GM23248 (cell line): ENCODE measurements around the gene PTGFRN. TPM values are rescaled to one million over a fixed set of nuclear protein-coding genes. Genes with fewer than 3 reads are reported as not detected.

Experiments
- DNase-seq: peaks from one replicate; pipeline ENCODE4 v3.0.0-alpha.2; 2015
- H2AFZ ChIP-seq: fragments of 200-600 bp; sonication (generic); 2 replicates; pipeline ENCODE4 v1.6.1; 2016; ENCODE audit warnings: antibody characterized with exemption
- H3F3A ChIP-seq: fragments of 200-600 bp; sonication (generic); 2 replicates; pipeline ENCODE4 v1.6.1; 2016; ENCODE audit warnings: mild to moderate bottlenecking, antibody characterized with exemption, mixed run types; ENCODE audit not compliant: insufficient read depth
- H3K27ac ChIP-seq: fragments of 200-600 bp; sonication (generic); 2 replicates; pipeline ENCODE4 v1.5.1; 2016; ENCODE audit warnings: mild to moderate bottlenecking
- H3K27me3 ChIP-seq: fragments of 200-600 bp; sonication (generic); replicated peaks from 2 replicates; pipeline ENCODE4 v1.6.1; 2016; ENCODE audit warnings: mild to moderate bottlenecking; ENCODE audit not compliant: insufficient read depth
- H3K36me3 ChIP-seq: fragments of 200-600 bp; sonication (generic); 2 replicates; pipeline ENCODE4 v1.6.1; 2016; ENCODE audit warnings: low read depth, mild to moderate bottlenecking
- H3K4me1 ChIP-seq: fragments of 200-600 bp; sonication (generic); 2 replicates; pipeline ENCODE4 v1.6.1; 2016; ENCODE audit warnings: mild to moderate bottlenecking; ENCODE audit not compliant: insufficient read depth
- H3K4me2 ChIP-seq: fragments of 200-600 bp; sonication (generic); one replicate; pipeline ENCODE4 v1.6.1; 2016; ENCODE audit warnings: mild to moderate bottlenecking; ENCODE audit not compliant: unreplicated experiment
- H3K4me3 ChIP-seq: fragments of 200-600 bp; sonication (generic); 2 replicates; pipeline ENCODE4 v1.5.1; 2016; ENCODE audit warnings: mild to moderate bottlenecking
- H3K79me2 ChIP-seq: fragments of 200-600 bp; sonication (generic); 2 replicates; pipeline ENCODE4 v1.6.1; 2016; ENCODE audit warnings: mild to moderate bottlenecking; ENCODE audit not compliant: insufficient read depth
- H3K9ac ChIP-seq: fragments of 200-600 bp; sonication (generic); 2 replicates; pipeline ENCODE4 v1.6.1; 2016; ENCODE audit warnings: mild to moderate bottlenecking
- H3K9me2 ChIP-seq: fragments of 200-600 bp; sonication (generic); 2 replicates; pipeline ENCODE4 v1.6.1; 2016; ENCODE audit warnings: mixed run types, mild to moderate bottlenecking, moderate library complexity; ENCODE audit not compliant: insufficient read depth
- H3K9me3 ChIP-seq: fragments of 200-600 bp; sonication (generic); one replicate; pipeline ENCODE4 v1.6.1; 2017; ENCODE audit warnings: low read depth
- H4K20me1 ChIP-seq: fragments of 200-600 bp; sonication (generic); 2 replicates; pipeline ENCODE4 v1.6.0; 2016; ENCODE audit not compliant: insufficient read depth
- EZH2 ChIP-seq: fragments of 200-600 bp; sonication (generic); IDR thresholded peaks from 2 replicates; pipeline ENCODE4 v1.6.1; 2018; ENCODE audit warnings: antibody characterized with exemption, mild to moderate bottlenecking; ENCODE audit not compliant: insufficient read depth, poor library complexity, severe bottlenecking
- EZH2phosphoT487 ChIP-seq: fragments of 200-600 bp; sonication (generic); IDR thresholded peaks from 2 replicates; pipeline ENCODE4 v1.6.1; 2018; ENCODE audit warnings: antibody characterized with exemption, moderate library complexity, mild to moderate bottlenecking, low read depth; ENCODE audit not compliant: insufficient read depth
- whole genome bisulfite sequencing, 2 experiments: methylation state at CpG; one replicate each; pipeline ENCODE4 v1.1.6; 2015 to 2017; ENCODE audit warnings: low lambda C conversion rate in 2 of 2, low coverage in 1 of 2; ENCODE audit errors: missing lambda C conversion rate in 2 of 2; 5-methylcytosine and 5-hydroxymethylcytosine counted together
- in situ Hi-C: fragments of 300-500 bp; cut with MboI; formaldehyde crosslinking; loops from 2 replicates; pipeline ENCODE4 v1.15.0; 2020
- polyA plus RNA-seq: library from polyadenylated mRNA; unstranded; fragments of >200 nt; fragmentation: Nextera tagmentation; extraction: Ambion mirVana; gene quantifications from 2 replicates; pipeline ENCODE4 v1.2.1, GENCODE V29; 2016
- total RNA-seq: library from RNA; depleted of rRNA; stranded (reverse); fragments of >200 nt; shearing (Covaris generic); gene quantifications from 2 replicates; pipeline ENCODE4 v1.2.3, GENCODE V29; 2014

PTGFRN gene
- total and polyA plus RNA-seq, 2 experiments from 2014 or later, result 14.7 to 25.7 TPM

- peak; percentile 33 for DNase-seq
- H4K20me1 ChIP-seq, result no peaks in the 10 kb centered on the region
- 0 out of 2 replicates have a peak, but pooled peaks cover 11% of the 10 kb centered on the region for H3F3A ChIP-seq
- H3K79me2 ChIP-seq, result no peaks in the 10 kb centered on the region
- H3K4me3 ChIP-seq, result no peak overlapping the region
- no peak overlapping the region for H3K27ac ChIP-seq
- in situ Hi-C loops, result no loop called here
- no peaks in the 10 kb centered on the region for H3K9me2 ChIP-seq
- no peaks in the 10 kb centered on the region for H3K9me3 ChIP-seq
- no peak overlapping the region for H2AFZ ChIP-seq
- no peak overlapping the region for H3K9ac ChIP-seq
- H3K4me1 ChIP-seq, result peaks cover 15% of the 10 kb centered on the region
- TF ChIP-seq EZH2phosphoT487 (no peak), EZH2 (no peak)
- no peak overlapping the region for H3K4me2 ChIP-seq
- H3K27me3 ChIP-seq, result no peaks in the 10 kb centered on the region
- no peaks in the 10 kb centered on the region for H3K36me3 ChIP-seq
- 51 to 56% methylated on average over 14 of the region's 14 CpGs for WGBS, 2 experiments
These were observed 74.9 kb downstream of the PTGFRN start for GRCh38 chr1:116984406-116985160.

GRCh38 chr1:116986421-116987255 lies 76.9 kb downstream of the PTGFRN start:
- peaks cover 33% of the 10 kb centered on the region for H3K4me1 ChIP-seq
- H3F3A ChIP-seq, result peaks cover 25% of the 10 kb centered on the region
- no peak overlapping the region for H2AFZ ChIP-seq
- H3K4me3 ChIP-seq, result no peak overlapping the region
- H3K9me3 ChIP-seq, result no peaks in the 10 kb centered on the region
- no peak overlapping the region for H3K9ac ChIP-seq
- 96 to 97% methylated on average over 29 of the region's 29 CpGs for WGBS, 2 experiments
- in situ Hi-C loops, result no loop called here
- H3K36me3 ChIP-seq, result no peaks in the 10 kb centered on the region
- no peaks in the 10 kb centered on the region for H3K9me2 ChIP-seq
- DNase-seq, result no peak
- H3K4me2 ChIP-seq, result no peak overlapping the region
- H3K27me3 ChIP-seq, result no peaks in the 10 kb centered on the region
- H3K27ac ChIP-seq, result no peak overlapping the region
- no peaks in the 10 kb centered on the region for H3K79me2 ChIP-seq
- no peaks in the 10 kb centered on the region for H4K20me1 ChIP-seq
- TF ChIP-seq EZH2 (no peak), EZH2phosphoT487 (no peak)

DNA sequence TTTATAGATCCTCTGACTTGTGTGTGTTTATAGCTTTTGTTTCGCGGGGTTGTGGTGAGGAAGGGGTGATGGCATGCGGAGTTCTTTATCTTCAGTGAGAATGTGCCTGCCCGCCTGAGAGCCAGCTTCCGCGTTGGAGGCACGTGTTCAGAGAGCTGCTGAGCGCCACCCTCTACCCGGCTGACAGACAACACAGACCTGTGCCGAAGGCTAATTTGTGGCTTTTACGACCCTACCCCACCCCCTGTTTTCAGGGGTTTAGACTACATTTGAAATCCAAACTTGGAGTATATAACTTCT lies 77.5 kb downstream of the PTGFRN start:
- peaks cover 34% of the 10 kb centered on the region for H3K4me1 ChIP-seq
- 96% methylated on average over 11 of the region's 11 CpGs for WGBS, 2 experiments
- H3K4me2 ChIP-seq, result no peak overlapping the region

DNA sequence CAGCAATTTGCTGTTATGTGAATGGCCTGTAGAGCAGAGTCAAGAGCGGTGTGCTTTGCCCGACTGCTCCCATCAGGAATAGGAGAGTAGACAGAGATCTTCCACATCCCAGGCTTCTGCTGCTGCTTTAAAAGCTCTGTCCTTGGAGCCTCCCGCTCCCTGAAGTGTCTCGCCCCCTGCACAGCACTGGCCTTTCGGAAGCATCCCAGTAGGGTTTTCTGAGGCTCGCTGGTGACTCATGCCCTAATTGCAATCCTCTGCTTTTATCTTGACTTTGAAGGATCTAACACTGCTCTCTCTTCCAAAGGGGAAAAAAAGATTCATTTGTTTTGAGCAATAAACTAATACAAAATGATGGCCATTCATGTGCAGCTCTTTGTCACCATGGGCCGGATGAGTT lies 78.5 kb downstream of the PTGFRN start:
- H3K27me3 ChIP-seq, result no peaks in the 10 kb centered on the region
- peaks cover 33% of the 10 kb centered on the region for H3F3A ChIP-seq
- peaks cover 34% of the 10 kb centered on the region for H3K4me1 ChIP-seq
- H2AFZ ChIP-seq, result no peak overlapping the region
- H3K4me3 ChIP-seq, result no peak overlapping the region
- H3K79me2 ChIP-seq, result no peaks in the 10 kb centered on the region
- H3K27ac ChIP-seq, result no peak overlapping the region
- H3K9me3 ChIP-seq, result no peaks in the 10 kb centered on the region
- H3K36me3 ChIP-seq, result no peaks in the 10 kb centered on the region
- no peaks in the 10 kb centered on the region for H3K9me2 ChIP-seq
- peak; percentile 76 for DNase-seq
- H4K20me1 ChIP-seq, result no peaks in the 10 kb centered on the region
- in situ Hi-C loops, result no loop called here
- no peak for TF ChIP-seq EZH2
- TF ChIP-seq EZH2phosphoT487, result no peak
- WGBS, 2 experiments, result 26 to 34% methylated on average over 7 of the region's 7 CpGs
- no peak overlapping the region for H3K9ac ChIP-seq
- no peak overlapping the region for H3K4me2 ChIP-seq

More for the DNA sequence above, 77.5 kb downstream of the PTGFRN start:
- Histone ChIP-seq H4K20me1 (no peaks in the 10 kb centered on the region), H3K79me2 (no peaks in the 10 kb centered on the region), H3K9me3 (no peaks in the 10 kb centered on the region), H2AFZ (no peak overlapping the region), H3K27me3 (no peaks in the 10 kb centered on the region), H3K9ac (no peak overlapping the region), H3K9me2 (no peaks in the 10 kb centered on the region), H3F3A (peaks cover 31% of the 10 kb centered on the region), H3K27ac (no peak overlapping the region), H3K36me3 (no peaks in the 10 kb centered on the region), H3K4me3 (no peak overlapping the region)
- no peak for TF ChIP-seq EZH2
- TF ChIP-seq EZH2phosphoT487, result no peak
- in situ Hi-C loops, result no loop called here
- DNase-seq, result no peak
